ENCODE results near the gene PDSS2. TPM values are rescaled to one million over a fixed set of nuclear protein-coding genes. Genes with fewer than 3 reads are reported as not detected.

PDSS2 gene, protein sequence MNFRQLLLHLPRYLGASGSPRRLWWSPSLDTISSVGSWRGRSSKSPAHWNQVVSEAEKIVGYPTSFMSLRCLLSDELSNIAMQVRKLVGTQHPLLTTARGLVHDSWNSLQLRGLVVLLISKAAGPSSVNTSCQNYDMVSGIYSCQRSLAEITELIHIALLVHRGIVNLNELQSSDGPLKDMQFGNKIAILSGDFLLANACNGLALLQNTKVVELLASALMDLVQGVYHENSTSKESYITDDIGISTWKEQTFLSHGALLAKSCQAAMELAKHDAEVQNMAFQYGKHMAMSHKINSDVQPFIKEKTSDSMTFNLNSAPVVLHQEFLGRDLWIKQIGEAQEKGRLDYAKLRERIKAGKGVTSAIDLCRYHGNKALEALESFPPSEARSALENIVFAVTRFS
- 22.5 and 28.8 TPM in 2 replicates for total RNA-seq (2011; cell fraction: chromatin; rRNA removed; ENCODE audit: low replicate concordance)
- total RNA-seq (2011; cell fraction: nucleolus; rRNA removed), result 22.5 and 23.5 TPM in 2 replicates
- 37.7 and 47.8 TPM in 2 replicates for total RNA-seq (2011; cell fraction: nucleoplasm; rRNA removed)
- total RNA-seq (2014; rRNA removed) (5.8 and 8.3 TPM in 2 replicates), total RNA-seq (2014; rRNA removed; fragmentation: Illumina TruSeq; extraction: Trizol) (10.9 and 11.9 TPM in 2 replicates), total RNA-seq (2015; rRNA removed; fragmentation: Illumina TruSeq; extraction: Trizol) (10.7 and 12.0 TPM in 2 replicates), total RNA-seq (2021) (13.0 and 13.8 TPM in 2 replicates), polyA plus RNA-seq (2011; rRNA removed) (14.8 and 17.6 TPM in 2 replicates), polyA plus RNA-seq (2014; fragmentation: Illumina TruSeq; extraction: Trizol) (9.0 and 11.6 TPM in 2 replicates), polyA plus RNA-seq (2014; fragmentation: Nextera tagmentation; extraction: Ambion mirVana) (10 to 100 TPM; 16.9 to 21.1 TPM), polyA plus RNA-seq (2014; rRNA removed) (9.9 and 11.7 TPM in 2 replicates), polyA minus RNA-seq (2011; rRNA and poly(A)+ RNA removed) (13.6 and 13.9 TPM in 2 replicates), Bru-seq, nascent RNA (percentile 63 among the genes with signal in this experiment), BruChase-seq, experiment 1, labeled RNA remaining after a 2-hour chase (percentile 68 among the genes with signal in this experiment), BruChase-seq, experiment 2, labeled RNA remaining after a 6-hour chase (percentile 69 among the genes with signal in this experiment)
- polyA plus RNA-seq (2011; cell fraction: cytosol; rRNA removed), result 14.9 and 16.0 TPM in 2 replicates
- polyA plus RNA-seq (2011; cell fraction: nucleus; rRNA removed), result 13.6 and 13.7 TPM in 2 replicates
- 9.6 and 11.8 TPM in 2 replicates for polyA plus RNA-seq (2012)
- 8.3 and 10.1 TPM in 2 replicates for polyA minus RNA-seq (2011; cell fraction: cytosol; rRNA and poly(A)+ RNA removed)
- polyA minus RNA-seq (2011; cell fraction: nucleus; rRNA and poly(A)+ RNA removed), result 20.5 and 25.9 TPM in 2 replicates
- long read RNA-seq, experiment 1, transcript PDSS2-201 (4 exons, 1,236 nt), result minor isoform, 7 of 79 reads
- long read RNA-seq, experiment 1, transcript PDSS2-202 (8 exons, 3,540 nt), result major isoform, 29 of 79 reads
- long read RNA-seq, experiment 1, partial matches to known transcripts, result 3 of 79 reads
- long read RNA-seq, experiment 1, other reads (novel, unspliced or antisense), result 40 of 79 reads
- long read RNA-seq, experiment 2, transcript PDSS2-201 (4 exons, 1,236 nt), result major isoform, 5 of 16 reads
- long read RNA-seq, experiment 2, partial matches to known transcripts, result 0 of 16 reads
- long read RNA-seq, experiment 2, other reads (novel, unspliced or antisense), result 11 of 16 reads
- long read RNA-seq, experiment 3, transcript PDSS2-201 (4 exons, 1,236 nt), result major isoform, 5 of 9 reads
- long read RNA-seq, experiment 3, partial matches to known transcripts, result 0 of 9 reads
- long read RNA-seq, experiment 3, other reads (novel, unspliced or antisense), result 3 of 9 reads

DNA sequence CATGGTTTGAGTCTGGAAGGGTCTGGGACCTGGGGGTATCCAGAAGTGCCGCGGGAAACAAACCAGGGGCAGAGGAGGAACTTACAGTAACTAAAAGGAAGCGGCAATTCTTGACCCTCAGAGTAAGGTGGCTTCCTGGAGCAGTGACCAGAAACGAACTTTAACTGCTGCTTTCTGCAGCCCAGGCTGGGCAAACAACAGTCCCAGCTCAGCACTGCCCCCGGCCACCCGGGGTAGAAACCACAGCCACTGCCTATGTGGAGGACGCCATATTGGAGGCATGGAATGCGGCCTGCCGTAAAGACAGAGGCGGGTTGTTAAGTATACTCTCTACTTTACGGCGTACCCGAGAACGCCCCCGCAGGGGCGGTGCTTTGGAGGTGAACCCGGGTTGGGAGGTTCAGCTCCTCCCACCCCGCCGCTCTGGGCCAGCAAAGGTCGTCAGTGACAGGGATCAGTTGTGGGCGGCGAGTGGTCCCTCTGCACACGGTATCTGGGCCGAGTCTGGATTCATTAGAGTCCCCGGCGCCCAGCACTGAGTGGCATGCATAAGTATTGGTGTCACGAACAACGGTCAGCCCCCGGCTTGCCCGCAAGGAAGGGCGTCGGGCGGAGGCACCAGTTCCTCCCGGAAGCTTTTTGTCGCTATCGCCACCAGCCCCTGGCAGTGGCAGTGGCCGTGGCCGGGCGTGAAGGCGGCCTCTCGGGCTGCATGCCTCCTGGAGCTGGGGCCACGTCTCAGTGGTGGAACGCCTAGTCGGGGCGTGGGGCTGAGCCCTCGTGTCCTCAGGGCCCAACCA is at the start of gene PDSS2:
Gene PDSS2 (minus strand): TSS at position 282 of the 800 bp plus-strand sequence. CDS start 279 bp downstream, at position 3.
- ATAC-seq (peak; percentile 96), FAIRE-seq (peak; percentile 98), DNase-seq (ENCODE audit: extremely low read depth in 1 of 4, low spot score in 3 of 4) (peak; percentile 98 to 99 (median 98))
- BruUV-seq (replicated peaks), result TSS peak; percentile 93
- Histone ChIP-seq H3K27me3 (ENCODE audit: control insufficient read depth in 2 of 2, insufficient read depth in 2 of 2, low read length in 2 of 2) (no peaks in the 10 kb centered on the region), H3K36me3 (ENCODE audit: control insufficient read depth, insufficient read depth, low read length) (0 out of 3 replicates have a peak, but pooled peaks cover 3% of the 10 kb centered on the region), H3K27ac (ENCODE audit: extremely low read depth, low read depth, low read length) (peak within 1 kb of the TSS; percentile 91), H3K4me2 (ENCODE audit: insufficient read depth, low read length) (peak within 1 kb of the TSS; percentile 90), H2AFZ (ENCODE audit: low read depth, low read length) (peak within 1 kb of the TSS; percentile 98), H3K9ac (ENCODE audit: insufficient read depth in 1 of 2, low read depth in 2 of 2, low read length in 2 of 2) (peak within 1 kb of the TSS; percentile 93 to 95), H4K20me1 (replicated peaks; ENCODE audit: control insufficient read depth, insufficient read depth, low read length) (no peaks in the 10 kb centered on the region), H3K4me3 (peak within 1 kb of the TSS; percentile 60), H3K9me1 (ENCODE audit: control insufficient read depth, insufficient read depth, low read length) (no peaks in the 10 kb centered on the region), H3K4me1 (replicated peaks in 1 of 2; ENCODE audit: control insufficient read depth in 2 of 2, insufficient read depth in 2 of 2, low read length in 2 of 2) (peaks cover 5 to 10% of the 10 kb centered on the region in 2 experiments; a peak in 4 of 5 replicates), H3K9me3 (replicated peaks; ENCODE audit: control insufficient read depth, insufficient read depth, low read depth, low read length) (no peaks in the 10 kb centered on the region), H3K79me2 (ENCODE audit: control insufficient read depth, insufficient read depth, low read length) (peaks cover 33% of the 10 kb centered on the region)
- ChIA-PET CTCF (ENCODE audit: low intra/inter-chr PET ratio) (interaction anchor here (0.6 kb wide), 1 partner anchor 1125 kb away, joined by 3 read pairs; no protein-coding TSS in a partner anchor), POLR2A (interaction anchor here (0.6 to 3.1 kb wide), 15 partner anchors 9 to 699 kb away, joined by 3 to 18 read pairs (median 4); partner anchors contain the start of genes BEND3, MTRES1 and SOBP)
- under 1% methylated on average over 34 of the region's 46 CpGs for WGBS (ENCODE audit: insufficient coverage, low coverage, missing lambda C conversion rate)
- intact Hi-C loops (cut with micrococcal nuclease) (loop anchor here (1.0 to 5.0 kb wide), 2 partner anchors 141 to 182 kb away; no protein-coding TSS in a partner anchor), in situ Hi-C loops (cut with MboI) (no loop called here)
- no peak for TF ChIP-seq U2AF2 (optimal IDR thresholded peaks at IDR 0.05; ENCODE audit: low read depth, low read length)
- TF ChIP-seq, protein P1, sequence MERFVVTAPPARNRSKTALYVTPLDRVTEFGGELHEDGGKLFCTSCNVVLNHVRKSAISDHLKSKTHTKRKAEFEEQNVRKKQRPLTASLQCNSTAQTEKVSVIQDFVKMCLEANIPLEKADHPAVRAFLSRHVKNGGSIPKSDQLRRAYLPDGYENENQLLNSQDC (CRISPR knock-in tag; IDR thresholded peaks at IDR 0.05), result peak; percentile 52; the same call in 1 of the 2 replicates
- peak; percentile 69; the same call in 1 of the 2 replicates for TF ChIP-seq DPF2 (IDR thresholded peaks at IDR 0.05)
- peak; percentile 92 for TF ChIP-seq MTA3 (IDR thresholded peaks at IDR 0.05; ENCODE audit: borderline replicate concordance)
- peak; percentile 95 for TF ChIP-seq POLR2G (IDR thresholded peaks at IDR 0.05; ENCODE audit: low read depth, low read length)
- TF ChIP-seq YBX1 (IDR thresholded peaks at IDR 0.05), result no peak
- peak; percentile 32 for TF ChIP-seq RB1 (IDR thresholded peaks at IDR 0.05; ENCODE audit: low read depth)
- TF ChIP-seq, protein P2, sequence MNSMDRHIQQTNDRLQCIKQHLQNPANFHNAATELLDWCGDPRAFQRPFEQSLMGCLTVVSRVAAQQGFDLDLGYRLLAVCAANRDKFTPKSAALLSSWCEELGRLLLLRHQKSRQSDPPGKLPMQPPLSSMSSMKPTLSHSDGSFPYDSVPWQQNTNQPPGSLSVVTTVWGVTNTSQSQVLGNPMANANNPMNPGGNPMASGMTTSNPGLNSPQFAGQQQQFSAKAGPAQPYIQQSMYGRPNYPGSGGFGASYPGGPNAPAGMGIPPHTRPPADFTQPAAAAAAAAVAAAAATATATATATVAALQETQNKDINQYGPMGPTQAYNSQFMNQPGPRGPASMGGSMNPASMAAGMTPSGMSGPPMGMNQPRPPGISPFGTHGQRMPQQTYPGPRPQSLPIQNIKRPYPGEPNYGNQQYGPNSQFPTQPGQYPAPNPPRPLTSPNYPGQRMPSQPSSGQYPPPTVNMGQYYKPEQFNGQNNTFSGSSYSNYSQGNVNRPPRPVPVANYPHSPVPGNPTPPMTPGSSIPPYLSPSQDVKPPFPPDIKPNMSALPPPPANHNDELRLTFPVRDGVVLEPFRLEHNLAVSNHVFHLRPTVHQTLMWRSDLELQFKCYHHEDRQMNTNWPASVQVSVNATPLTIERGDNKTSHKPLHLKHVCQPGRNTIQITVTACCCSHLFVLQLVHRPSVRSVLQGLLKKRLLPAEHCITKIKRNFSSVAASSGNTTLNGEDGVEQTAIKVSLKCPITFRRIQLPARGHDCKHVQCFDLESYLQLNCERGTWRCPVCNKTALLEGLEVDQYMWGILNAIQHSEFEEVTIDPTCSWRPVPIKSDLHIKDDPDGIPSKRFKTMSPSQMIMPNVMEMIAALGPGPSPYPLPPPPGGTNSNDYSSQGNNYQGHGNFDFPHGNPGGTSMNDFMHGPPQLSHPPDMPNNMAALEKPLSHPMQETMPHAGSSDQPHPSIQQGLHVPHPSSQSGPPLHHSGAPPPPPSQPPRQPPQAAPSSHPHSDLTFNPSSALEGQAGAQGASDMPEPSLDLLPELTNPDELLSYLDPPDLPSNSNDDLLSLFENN (IDR thresholded peaks at IDR 0.05; ENCODE audit: low read depth in 2 of 2, low read length in 2 of 2), result 0 out of 4 replicates have a peak, but pooled peaks of 1 of the 2 experiments have one; percentile 39
- TF ChIP-seq MEF2D (tag; conservative IDR thresholded peaks at IDR 0.05; ENCODE audit: low read depth), result 0 out of 2 replicates have a peak, but pooled peaks have one; percentile 17
- TF ChIP-seq ZNF644 (tag; IDR thresholded peaks at IDR 0.05; ENCODE audit: low read depth), result no peak
